GM23338 (cell line): Measurements from ENCODE around the gene DHX8. TPM values are rescaled to one million over a fixed set of nuclear protein-coding genes. Genes with fewer than 3 reads are reported as not detected.

Source experiments
- ATAC-seq: fragments of 200-7000 bp; cut with Tn5 transposase; 3 replicates; pipeline ENCODE4 v1.9.1; 2020
- DNase-seq: peaks from one replicate; pipeline ENCODE4 v3.0.0-alpha.2; 2015; ENCODE audit warnings: low spot score
- H2AFZ ChIP-seq: fragments of 200-600 bp; sonication (generic); 2 replicates; pipeline ENCODE4 v1.8.0; 2016; ENCODE audit warnings: antibody characterized with exemption, mild to moderate bottlenecking, moderate library complexity
- H3F3A ChIP-seq: fragments of 200-600 bp; sonication (generic); replicated peaks from 2 replicates; pipeline ENCODE4 v1.8.0; 2017; ENCODE audit warnings: antibody characterized with exemption, mixed run types, low read depth
- H3K27ac ChIP-seq: fragments of 200-600 bp; sonication (generic); 2 replicates; pipeline ENCODE4 v1.6.1; 2016; ENCODE audit warnings: low read depth
- H3K27me3 ChIP-seq: fragments of 200-600 bp; sonication (generic); 2 replicates; pipeline ENCODE4 v1.8.0; 2016; ENCODE audit warnings: mild to moderate bottlenecking, mixed run types, moderate library complexity; ENCODE audit not compliant: insufficient read depth
- H3K36me3 ChIP-seq: fragments of 200-600 bp; sonication (generic); 2 replicates; pipeline ENCODE4 v1.8.0; 2016; ENCODE audit warnings: mild to moderate bottlenecking; ENCODE audit not compliant: insufficient read depth
- H3K4me1 ChIP-seq: fragments of 200-600 bp; sonication (generic); 2 replicates; pipeline ENCODE4 v1.8.0; 2016; ENCODE audit warnings: mild to moderate bottlenecking, moderate library complexity; ENCODE audit not compliant: insufficient read depth
- H3K4me2 ChIP-seq: fragments of 200-600 bp; sonication (generic); 2 replicates; pipeline ENCODE4 v1.7.1; 2017; ENCODE audit warnings: mixed run types
- H3K4me3 ChIP-seq: fragments of 200-600 bp; sonication (generic); 2 replicates; pipeline ENCODE4 v1.6.1; 2016; ENCODE audit warnings: mixed run types
- H3K79me2 ChIP-seq: fragments of 200-600 bp; sonication (generic); replicated peaks from 2 replicates; pipeline ENCODE4 v1.8.0; 2017; ENCODE audit warnings: mild to moderate bottlenecking; ENCODE audit not compliant: insufficient read depth
- H3K9me2 ChIP-seq: fragments of 200-600 bp; sonication (generic); 2 replicates; pipeline ENCODE4 v1.8.0; 2017; ENCODE audit not compliant: insufficient read depth
- H4K20me1 ChIP-seq: fragments of 200-600 bp; sonication (generic); replicated peaks from 2 replicates; pipeline ENCODE4 v1.8.0; 2017; ENCODE audit warnings: mild to moderate bottlenecking; ENCODE audit not compliant: insufficient read depth
- H3K27ac Mint-ChIP-seq: 2 replicates; pipeline ENCODE4 v1.8.0; 2020; ENCODE audit warnings: inconsistent platforms, mild to moderate bottlenecking, moderate library complexity, mixed read lengths
- H3K27me3 Mint-ChIP-seq: 3 replicates; pipeline ENCODE4 v1.8.0; 2022; ENCODE audit warnings: low read depth, mild to moderate bottlenecking, moderate library complexity, mixed read lengths, inconsistent platforms; ENCODE audit not compliant: insufficient read depth, poor library complexity
- H3K36me3 Mint-ChIP-seq: 3 replicates; pipeline ENCODE4 v1.8.0; 2021; ENCODE audit warnings: low read depth, mild to moderate bottlenecking, inconsistent platforms, moderate library complexity, mixed read lengths
- H3K4me1 Mint-ChIP-seq: 3 replicates; pipeline ENCODE4 v1.8.0; 2020; ENCODE audit warnings: mild to moderate bottlenecking, inconsistent platforms, mixed read lengths
- H3K4me3 Mint-ChIP-seq: 3 replicates; pipeline ENCODE4 v1.8.0; 2021; ENCODE audit warnings: moderate library complexity, mild to moderate bottlenecking, inconsistent platforms, mixed read lengths
- H3K9me3 Mint-ChIP-seq: 3 replicates; pipeline ENCODE4 v1.8.0; 2020; ENCODE audit warnings: moderate library complexity, mild to moderate bottlenecking, inconsistent platforms, mixed read lengths
- CREB1 ChIP-seq: fragments of 250-450 bp; sonication (Bioruptor Pico); IDR thresholded peaks from 2 replicates; pipeline ENCODE4 v1.5.0; 2020; ENCODE audit warnings: low read depth, mild to moderate bottlenecking, moderate library complexity
- ETS1 ChIP-seq: IDR thresholded peaks from 2 replicates; pipeline ENCODE4 v1.6.1; 2016; ENCODE audit warnings: antibody characterized with exemption
- EZH2 ChIP-seq: fragments of 200-600 bp; sonication (generic); IDR thresholded peaks from one replicate; pipeline ENCODE4 v1.8.0; 2017; ENCODE audit warnings: antibody characterized with exemption, mild to moderate bottlenecking, low read depth; ENCODE audit not compliant: unreplicated experiment
- REST ChIP-seq: IDR thresholded peaks from one replicate; pipeline ENCODE4 v1.6.1; 2018; ENCODE audit warnings: antibody characterized with exemption; ENCODE audit not compliant: unreplicated experiment
- STAT1 ChIP-seq: IDR thresholded peaks from one replicate; pipeline ENCODE4 v1.6.1; 2016; ENCODE audit warnings: antibody characterized with exemption; ENCODE audit not compliant: unreplicated experiment
- ZNF114 ChIP-seq: fragments of 250-450 bp; sonication (Bioruptor Pico); IDR thresholded peaks from 2 replicates; pipeline ENCODE4 v1.5.0; 2020; ENCODE audit warnings: mild to moderate bottlenecking, moderate library complexity
- ZNF331 ChIP-seq: fragments of 250-450 bp; sonication (Bioruptor Pico); IDR thresholded peaks from 2 replicates; pipeline ENCODE4 v1.5.0; 2020; ENCODE audit warnings: low read depth, mild to moderate bottlenecking, moderate library complexity
- polyA plus RNA-seq: library from polyadenylated mRNA; unstranded; fragments of >200 nt; fragmentation: Nextera tagmentation; extraction: Ambion mirVana; gene quantifications from 2 replicates; pipeline ENCODE4 v1.2.1, GENCODE V29; 2016
- total RNA-seq: library from RNA; depleted of rRNA; stranded (reverse); fragments of >200 nt; shearing (Covaris generic); gene quantifications from 2 replicates; pipeline ENCODE4 v1.2.3, GENCODE V29; 2014
- TF ChIP-seq, protein P1 (sequence below), 2 experiments: fragments of 200-600 bp in 1 of 2; sonication (generic) in 1 of 2; conservative IDR thresholded peaks; 2 replicates each; pipeline versions ENCODE4 v1.5.1 to v1.6.1; 2016 to 2017; ENCODE audit warnings: antibody characterized with exemption in 2 of 2, low read depth in 2 of 2, mild to moderate bottlenecking in 2 of 2, moderate library complexity in 1 of 2

DHX8 gene
- total and polyA plus RNA-seq, 2 experiments from 2014 or later: 35.3 to 81.1 TPM

DNA sequence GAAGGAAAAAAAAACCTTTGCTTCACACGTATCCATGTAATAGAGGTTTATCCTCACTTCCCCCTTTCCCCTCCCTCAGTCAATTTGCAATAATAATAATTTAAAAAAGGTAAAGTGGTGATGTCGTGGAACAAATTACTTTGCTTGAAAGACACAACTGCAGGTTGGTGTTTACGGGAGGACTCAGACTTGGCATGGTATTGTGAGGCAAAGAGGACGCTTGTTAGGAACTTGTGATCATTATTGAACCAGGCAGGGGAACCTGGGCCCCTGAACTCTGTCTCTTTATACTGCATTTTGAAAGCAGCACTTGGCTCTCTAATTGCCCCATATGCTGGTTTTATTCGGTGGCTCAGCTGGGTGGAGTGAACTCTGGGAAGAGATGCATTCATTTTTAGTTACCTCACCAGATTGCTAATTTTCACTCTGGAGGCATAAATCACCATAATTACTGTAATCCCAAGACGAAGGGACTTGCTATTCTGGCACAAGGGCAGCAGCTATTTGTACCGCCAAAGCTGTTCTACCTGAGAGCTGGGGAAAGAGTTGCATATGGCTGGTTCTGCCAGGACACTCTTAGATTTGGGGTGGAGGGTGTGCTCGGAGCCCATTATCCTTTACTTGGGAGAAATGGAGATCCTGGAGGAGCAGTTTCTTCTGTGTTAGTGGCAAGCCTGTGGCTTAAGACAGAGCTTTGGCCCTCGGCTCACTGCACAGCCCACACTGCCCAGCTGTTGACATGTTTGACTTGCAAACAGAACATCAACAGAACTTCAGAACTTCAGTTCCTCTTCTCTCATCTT lies 5.7 kb upstream of the DHX8 start (continued):
- TF ChIP-seq ETS1 (no peak), ZNF114 (CRISPR knock-in tag) (no peak), EZH2 (no peak), STAT1 (no peak)

GRCh38 chr17:43479948-43480347 lies 3.8 kb upstream of the DHX8 start:
- no peak for TF ChIP-seq REST
- no peak for TF ChIP-seq EZH2
- no peak for TF ChIP-seq ZNF331 (CRISPR knock-in tag)
- TF ChIP-seq, protein P1, sequence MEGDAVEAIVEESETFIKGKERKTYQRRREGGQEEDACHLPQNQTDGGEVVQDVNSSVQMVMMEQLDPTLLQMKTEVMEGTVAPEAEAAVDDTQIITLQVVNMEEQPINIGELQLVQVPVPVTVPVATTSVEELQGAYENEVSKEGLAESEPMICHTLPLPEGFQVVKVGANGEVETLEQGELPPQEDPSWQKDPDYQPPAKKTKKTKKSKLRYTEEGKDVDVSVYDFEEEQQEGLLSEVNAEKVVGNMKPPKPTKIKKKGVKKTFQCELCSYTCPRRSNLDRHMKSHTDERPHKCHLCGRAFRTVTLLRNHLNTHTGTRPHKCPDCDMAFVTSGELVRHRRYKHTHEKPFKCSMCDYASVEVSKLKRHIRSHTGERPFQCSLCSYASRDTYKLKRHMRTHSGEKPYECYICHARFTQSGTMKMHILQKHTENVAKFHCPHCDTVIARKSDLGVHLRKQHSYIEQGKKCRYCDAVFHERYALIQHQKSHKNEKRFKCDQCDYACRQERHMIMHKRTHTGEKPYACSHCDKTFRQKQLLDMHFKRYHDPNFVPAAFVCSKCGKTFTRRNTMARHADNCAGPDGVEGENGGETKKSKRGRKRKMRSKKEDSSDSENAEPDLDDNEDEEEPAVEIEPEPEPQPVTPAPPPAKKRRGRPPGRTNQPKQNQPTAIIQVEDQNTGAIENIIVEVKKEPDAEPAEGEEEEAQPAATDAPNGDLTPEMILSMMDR (conservative IDR thresholded peaks at IDR 0.05; ENCODE audit: low read depth in 2 of 2): no peak
- TF ChIP-seq CREB1: no peak
- H3K27me3 ChIP-seq: no peaks in the 10 kb centered on the region
- no peaks in the 10 kb centered on the region for H3K9me2 ChIP-seq
- Mint-ChIP-seq H3K4me3 (no peak overlapping the region), H3K27me3 (peaks cover 9% of the 10 kb centered on the region), H3K4me1 (peaks cover 17% of the 10 kb centered on the region), H3K27ac (no peak overlapping the region), H3K9me3 (no peaks in the 10 kb centered on the region; the same call in 2 of the 3 replicates), H3K36me3 (no peaks in the 10 kb centered on the region; the same call in 2 of the 3 replicates)
- H3K36me3 ChIP-seq: no peaks in the 10 kb centered on the region
- peaks cover 8% of the 10 kb centered on the region for H3K79me2 ChIP-seq
- DNase-seq (no peak), ATAC-seq (no peak)
- no peak overlapping the region for H3K27ac ChIP-seq
- H3K4me3 ChIP-seq: no peak overlapping the region
- H2AFZ ChIP-seq: peak overlapping the region; percentile 44; the same call in 1 of the 2 replicates
- H3K4me2 ChIP-seq: no peak overlapping the region
- H3K4me1 ChIP-seq: peaks cover 4% of the 10 kb centered on the region; the same call in 1 of the 2 replicates
- no peaks in the 10 kb centered on the region for H4K20me1 ChIP-seq
- no peaks in the 10 kb centered on the region; the same call in 1 of the 2 replicates for H3F3A ChIP-seq
